ENCODE data around the gene RNF13.

DNA sequence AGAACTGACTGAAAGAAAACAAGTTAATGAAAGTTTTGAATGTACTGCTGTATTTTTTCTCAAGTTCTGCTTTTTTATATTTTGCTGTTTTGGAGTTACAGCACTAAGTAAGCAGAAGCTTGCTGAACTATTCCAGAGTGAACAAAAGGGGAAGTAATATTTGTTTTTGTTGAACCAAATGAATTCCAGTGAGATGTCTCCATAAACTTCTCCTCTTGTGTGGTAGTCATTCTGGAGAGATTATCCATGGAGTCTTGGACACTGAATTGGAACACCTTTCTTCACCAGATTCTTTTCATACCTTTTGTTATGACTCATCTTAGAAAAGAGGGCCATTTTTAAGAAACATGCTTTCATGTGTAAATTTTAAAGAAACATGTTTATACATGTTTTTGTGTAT, 29.4 kb upstream of the RNF13 start:
- TF ChIP-seq STAT6 (CRISPR knock-in tag; conservative IDR thresholded peaks at IDR 0.05; ENCODE audit: low read depth) (no peak), CTCF (IDR thresholded peaks at IDR 0.05) (no peak), SMAD3 (CRISPR knock-in tag; IDR thresholded peaks at IDR 0.05; ENCODE audit: borderline replicate concordance) (no peak), JUN (CRISPR knock-in tag; IDR thresholded peaks at IDR 0.05) (no peak), SP1 (CRISPR knock-in tag; conservative IDR thresholded peaks at IDR 0.05) (no peak)
- TF ChIP-seq, protein P1, sequence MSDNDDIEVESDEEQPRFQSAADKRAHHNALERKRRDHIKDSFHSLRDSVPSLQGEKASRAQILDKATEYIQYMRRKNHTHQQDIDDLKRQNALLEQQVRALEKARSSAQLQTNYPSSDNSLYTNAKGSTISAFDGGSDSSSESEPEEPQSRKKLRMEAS (CRISPR knock-in tag; IDR thresholded peaks at IDR 0.05), result no peak

All from WTC11 (cell line).